Left ventricle myocardium inferior (tissue), 1 donor: ENCODE results near the gene EXOSC5. TPM values are rescaled to one million over a fixed set of nuclear protein-coding genes. Genes with fewer than 3 reads are reported as not detected.
A peak's percentile ranks its signal among the peaks of the same experiment; 100 is the strongest.
"Not testable (repeated sequence)": the region's sequence is repeated elsewhere in the genome, so short reads cannot be mapped to it uniquely, and the experiment has no call there.

Experiments used
- DNase-seq: peaks from one replicate; pipeline ENCODE4 v3.0.0-alpha.2; 2020
- H3K27ac ChIP-seq: fragments of 200-600 bp; replicated peaks from 2 replicates; pipeline ENCODE4 v1.8.0; 2021
- H3K27me3 ChIP-seq: fragments of 200-600 bp; 2 replicates; pipeline ENCODE4 v1.8.0; 2021; ENCODE audit warnings: low read depth
- H3K36me3 ChIP-seq: fragments of 200-600 bp; 2 replicates; pipeline ENCODE4 v1.8.0; 2021
- H3K4me1 ChIP-seq: fragments of 200-600 bp; 2 replicates; pipeline ENCODE4 v1.8.0; 2021
- H3K4me3 ChIP-seq: fragments of 200-600 bp; 2 replicates; pipeline ENCODE4 v1.8.0; 2021; ENCODE audit warnings: mild to moderate bottlenecking, moderate library complexity
- H3K9me3 ChIP-seq: fragments of 200-600 bp; replicated peaks from 2 replicates; pipeline ENCODE4 v1.8.0; 2021
- CTCF ChIP-seq: fragments of 200-600 bp; IDR thresholded peaks from 2 replicates; pipeline ENCODE4 v1.8.0; 2021; ENCODE audit warnings: antibody characterized with exemption, mild to moderate bottlenecking, borderline replicate concordance
- intact Hi-C: fragments of 100-400 bp; cut with micrococcal nuclease; formaldehyde crosslinking; loops from one replicate; pipeline ENCODE4 v1.11.0; 2022
- total RNA-seq: library from RNA; stranded (reverse); fragmentation: NEBNext Ultra II Directional; extraction: Animal tissue kit (Norgen Biotek cat#: 25700); gene quantifications from one replicate; pipeline ENCODE4 v1.2.1, GENCODE V29; 2021
- donor health status: DM: no; HTN: yes; CAD: no; lungs with severe emphysema.

The EXOSC5 gene
- total RNA-seq, 1 donor from 2014 or later: 17.4 TPM

- DNase-seq: no peak
- H3K4me3 ChIP-seq: no peak overlapping the region
- peaks cover 58% of the 10 kb centered on the region for H3K4me1 ChIP-seq
- peaks cover 53% of the 10 kb centered on the region for H3K36me3 ChIP-seq
- H3K27me3 ChIP-seq: no peaks in the 10 kb centered on the region
- peak overlapping the region; percentile 87 for H3K27ac ChIP-seq
- TF ChIP-seq CTCF: no peak
- H3K9me3 ChIP-seq: no peaks in the 10 kb centered on the region
- intact Hi-C loops: no loop called here
Measured at GRCh38 chr19:41412953-41413352, 15.8 kb upstream of the EXOSC5 start.

GRCh38 chr19:41411968-41412265 is 14.8 kb upstream of the EXOSC5 start:
- peak overlapping the region; percentile 87 for H3K27ac ChIP-seq
- H3K27me3 ChIP-seq: no peaks in the 10 kb centered on the region
- intact Hi-C loops: no loop called here
- H3K9me3 ChIP-seq: no peaks in the 10 kb centered on the region
- peaks cover 42% of the 10 kb centered on the region for H3K36me3 ChIP-seq
- TF ChIP-seq CTCF: no peak
- no peak overlapping the region for H3K4me3 ChIP-seq
- peak; percentile 80 for DNase-seq
- peaks cover 69% of the 10 kb centered on the region for H3K4me1 ChIP-seq

GRCh38 chr19:41411100-41411967 is 14.2 kb upstream of the EXOSC5 start:
- H3K27me3 ChIP-seq: no peaks in the 10 kb centered on the region
- no peak for DNase-seq
- H3K27ac ChIP-seq: peak overlapping the region; percentile 87
- H3K4me1 ChIP-seq: peaks cover 72% of the 10 kb centered on the region
- no peak overlapping the region for H3K4me3 ChIP-seq
- peaks cover 37% of the 10 kb centered on the region for H3K36me3 ChIP-seq
- H3K9me3 ChIP-seq: no peaks in the 10 kb centered on the region
- intact Hi-C loops: no loop called here
- no peak for TF ChIP-seq CTCF

- DNase-seq: no peak
Measured at GRCh38 chr19:41410336-41411054, 13.3 kb upstream of the EXOSC5 start.

GRCh38 chr19:41409288-41409687 is 12.1 kb upstream of the EXOSC5 start:
- TF ChIP-seq CTCF: no peak
- peak overlapping the region; percentile 87 for H3K27ac ChIP-seq
- no peak for DNase-seq
- H3K4me1 ChIP-seq: peaks cover 86% of the 10 kb centered on the region
- intact Hi-C loops: no loop called here
- no peaks in the 10 kb centered on the region for H3K27me3 ChIP-seq
- H3K36me3 ChIP-seq: peaks cover 19% of the 10 kb centered on the region
- H3K4me3 ChIP-seq: peak overlapping the region; percentile 2
- H3K9me3 ChIP-seq: no peaks in the 10 kb centered on the region

More at GRCh38 chr19:41410336-41411054, 13.3 kb upstream of the EXOSC5 start:
- Histone ChIP-seq H3K27me3 (no peaks in the 10 kb centered on the region), H3K4me3 (no peak overlapping the region), H3K9me3 (no peaks in the 10 kb centered on the region), H3K27ac (peak overlapping the region; percentile 87), H3K36me3 (peaks cover 31% of the 10 kb centered on the region), H3K4me1 (peaks cover 74% of the 10 kb centered on the region)
- intact Hi-C loops: no loop called here
- TF ChIP-seq CTCF: no peak

- H3K27me3 ChIP-seq, DNase-seq, H3K9me3 ChIP-seq, intact Hi-C loops, H3K4me3 ChIP-seq: not testable (repeated sequence)
- peaks cover 91% of the 10 kb centered on the region for H3K4me1 ChIP-seq
- H3K27ac ChIP-seq: peak overlapping the region; percentile 87
- H3K36me3 ChIP-seq: peaks cover 15% of the 10 kb centered on the region
Measured at GRCh38 chr19:41408846-41409245, 11.7 kb upstream of the EXOSC5 start.
